GM18951 (cell line): ENCODE results near the gene COX17.

Source experiments
- POLR2A ChIP-seq: IDR thresholded peaks from 4 replicates; pipeline ENCODE4 v1.6.1; 2011; ENCODE audit warnings: mild to moderate bottlenecking; ENCODE audit not compliant: insufficient read length, insufficient read depth; ENCODE audit errors: extremely low read depth
- in situ Hi-C: fragments of 300-500 bp; cut with MboI; formaldehyde crosslinking; loops from one replicate; pipeline ENCODE4 v1.12.0; 2022; ENCODE audit warnings: low sequenced_read_pairs, mixed read lengths, inconsistent platforms; ENCODE audit not compliant: unreplicated experiment

Gene COX17, protein sequence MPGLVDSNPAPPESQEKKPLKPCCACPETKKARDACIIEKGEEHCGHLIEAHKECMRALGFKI

DNA sequence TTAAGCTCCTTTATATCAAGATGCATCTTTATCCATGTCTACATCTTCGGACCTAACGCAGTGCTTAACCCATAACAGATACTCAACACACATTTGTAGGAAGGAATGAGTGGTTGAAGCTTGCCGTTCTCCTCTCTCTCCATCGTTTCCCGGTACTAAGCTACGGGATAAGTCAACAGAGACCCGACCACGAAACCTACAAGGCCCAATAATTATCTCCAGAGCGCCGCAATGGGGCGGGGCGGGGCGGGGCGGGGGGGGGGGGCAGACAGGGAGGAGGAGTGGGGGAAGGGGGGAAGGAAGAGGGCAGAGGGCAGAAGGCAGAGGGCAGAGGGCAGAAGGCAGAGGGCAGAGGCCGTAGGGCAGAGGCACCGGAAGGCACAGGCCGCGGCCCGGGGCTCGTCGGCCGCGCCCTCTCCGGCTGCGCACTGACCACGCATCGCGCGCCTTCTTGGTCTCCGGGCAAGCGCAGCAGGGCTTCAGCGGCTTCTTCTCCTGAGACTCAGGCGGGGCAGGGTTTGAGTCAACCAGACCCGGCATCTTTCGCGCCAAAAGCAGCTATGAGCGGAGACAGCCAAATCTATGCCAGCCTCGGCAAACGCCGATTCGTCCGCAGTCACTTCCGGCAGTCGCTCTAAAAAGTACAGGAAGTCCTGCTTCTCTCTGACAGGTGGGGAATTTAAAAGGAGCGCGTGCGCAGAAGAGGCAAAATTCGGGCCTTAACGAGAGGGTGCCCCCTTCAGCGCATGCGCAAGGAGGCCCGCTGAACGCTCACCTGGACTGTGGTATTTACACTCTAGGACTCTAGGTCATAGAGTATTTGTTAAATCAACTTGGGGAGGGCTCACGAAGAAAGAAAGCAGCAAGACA lies at the start of gene COX17:
TSS of gene COX17 (minus strand) at position 636 of the 870 bp plus-strand sequence. CDS start at position 540, 96 bp downstream.
- peak; percentile 74 for TF ChIP-seq POLR2A
- in situ Hi-C loops: loop anchor here (25.0 kb wide), 3 partner anchors 390 to 790 kb away; partner anchors contain the start of genes ARHGAP31 and TEX55

DNA sequence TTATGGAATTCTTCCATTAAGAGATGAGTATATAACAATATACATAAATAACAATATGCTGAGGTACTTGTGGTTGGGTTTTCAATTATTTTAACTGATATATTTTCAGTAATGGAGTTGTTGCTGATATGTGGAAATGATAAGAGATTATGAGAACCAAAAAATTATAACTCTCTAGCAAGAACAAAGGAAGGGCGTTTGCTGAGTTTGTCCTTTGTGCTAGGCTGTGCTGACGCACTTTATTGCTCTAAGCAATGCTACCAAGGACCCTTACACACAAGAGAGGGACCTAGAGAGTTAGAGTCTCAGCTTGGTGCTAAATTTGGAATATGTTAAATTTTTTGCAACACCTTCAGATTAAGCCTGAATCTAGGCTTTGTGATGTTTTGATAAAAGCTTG lies 49.7 kb upstream of the COX17 start:
- in situ Hi-C loops: no loop called here
- TF ChIP-seq POLR2A: no peak

DNA sequence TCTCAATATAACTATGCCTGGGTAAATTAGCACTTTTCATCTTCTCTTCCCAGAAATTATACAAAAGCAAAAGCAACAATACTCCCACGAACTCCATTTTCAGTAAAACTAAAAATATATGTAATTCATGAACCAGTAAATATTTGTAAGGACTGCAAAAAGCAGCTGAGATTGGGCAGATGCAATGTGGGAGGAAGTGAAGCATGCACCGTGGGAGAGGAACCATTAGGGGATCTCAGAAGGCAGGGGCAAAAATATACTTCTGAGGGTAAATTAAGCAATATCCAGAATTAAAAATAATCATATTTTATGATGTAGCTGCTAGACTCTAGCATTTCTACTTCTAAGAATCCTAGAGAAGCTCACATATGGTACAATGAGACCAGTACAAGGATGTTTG lies 45.8 kb upstream of the COX17 start:
- TF ChIP-seq POLR2A: no peak
- in situ Hi-C loops: no loop called here

DNA sequence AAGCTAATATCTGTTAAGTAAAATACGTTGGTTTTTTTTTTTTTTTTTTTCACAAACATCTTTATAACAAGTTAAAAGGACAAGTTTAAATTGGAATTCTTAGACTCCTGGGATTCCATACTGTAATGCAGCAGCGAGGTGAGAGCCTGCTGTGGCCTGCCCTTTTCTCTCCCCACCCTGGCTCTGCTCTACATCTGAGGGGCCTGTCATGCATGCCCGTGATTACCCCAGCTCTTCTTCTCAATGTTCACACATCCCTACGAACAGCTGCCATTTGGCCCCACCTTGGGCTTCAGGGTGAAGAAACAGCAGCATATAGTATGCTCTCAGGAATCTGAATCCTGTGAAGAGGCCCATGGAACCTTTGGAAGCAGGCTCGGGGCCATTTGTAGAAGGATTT lies 40.3 kb upstream of the COX17 start:
- no peak for TF ChIP-seq POLR2A
- in situ Hi-C loops: no loop called here

DNA sequence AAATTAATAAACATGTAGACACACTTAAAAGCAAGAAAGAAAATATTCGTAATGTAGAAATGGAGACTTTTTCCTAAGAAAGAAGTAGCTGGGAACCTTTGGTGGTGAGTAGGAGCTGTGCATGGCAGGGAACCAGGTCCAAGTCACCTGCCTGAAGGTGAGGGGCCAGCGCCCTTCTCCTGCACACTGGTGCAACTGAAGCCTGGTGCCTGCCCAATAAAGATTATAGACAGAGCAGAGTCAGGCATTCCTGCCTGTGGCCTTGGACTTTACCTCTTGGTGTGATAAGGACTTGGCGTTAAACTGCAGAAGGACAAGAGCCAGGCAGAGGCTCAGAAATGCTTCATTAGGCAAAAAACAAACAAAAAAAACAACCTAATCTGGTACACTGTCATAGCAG lies 39.8 kb upstream of the COX17 start:
- no peak for TF ChIP-seq POLR2A
- in situ Hi-C loops: no loop called here

DNA sequence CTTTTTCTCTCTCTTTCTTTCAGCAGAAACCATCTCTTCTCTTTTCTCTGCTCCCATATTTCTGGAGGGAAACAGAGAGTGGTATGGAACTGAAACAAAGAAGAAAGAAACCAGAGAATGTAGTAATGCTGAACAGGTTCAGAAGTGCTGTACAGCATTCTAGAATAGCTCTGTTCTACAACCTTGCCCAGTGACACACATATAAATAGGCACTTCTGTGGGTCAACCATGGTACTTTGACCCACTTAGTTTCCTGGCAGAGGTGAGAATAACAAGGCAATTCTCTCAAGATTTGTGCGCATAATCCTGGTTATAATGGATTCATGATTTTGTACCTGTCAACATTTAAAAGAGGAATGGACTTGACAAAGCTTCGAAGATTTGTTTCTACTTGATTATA lies 37.9 kb upstream of the COX17 start:
- in situ Hi-C loops: no loop called here
- no peak for TF ChIP-seq POLR2A

DNA sequence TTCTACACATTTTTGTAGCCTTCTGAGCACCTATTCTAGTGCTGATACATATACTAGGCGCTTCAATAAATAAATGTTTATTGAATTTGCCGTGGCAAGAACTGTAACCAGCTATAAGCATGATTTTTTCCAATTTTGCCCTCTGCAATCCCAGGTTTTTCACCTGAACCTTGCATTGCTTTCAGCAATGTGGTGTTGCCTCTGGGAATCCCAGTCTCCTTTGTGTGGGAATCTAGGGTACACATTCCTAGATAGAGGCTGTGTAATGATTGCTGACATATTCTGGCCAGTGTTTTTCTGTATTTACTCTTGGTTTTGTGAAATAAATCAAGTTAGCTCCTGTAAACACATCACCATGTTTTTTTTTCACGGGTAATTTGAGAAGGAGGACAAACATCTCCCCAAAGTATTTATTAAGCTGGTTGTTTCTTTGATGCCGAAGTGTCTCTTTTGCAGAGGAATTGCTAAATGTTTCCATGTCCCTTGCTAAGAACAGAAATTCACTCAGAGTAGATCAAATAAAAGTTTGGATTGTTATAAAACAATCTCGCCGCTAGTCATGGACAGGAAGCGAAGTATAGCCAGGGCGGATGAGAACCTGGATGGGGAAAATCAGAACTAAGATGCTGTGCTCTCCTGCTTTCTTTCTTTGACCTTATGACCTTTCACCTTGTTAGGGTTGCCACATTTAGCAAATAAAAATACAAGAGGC lies 26.8 kb upstream of the COX17 start:
- no peak for TF ChIP-seq POLR2A

DNA sequence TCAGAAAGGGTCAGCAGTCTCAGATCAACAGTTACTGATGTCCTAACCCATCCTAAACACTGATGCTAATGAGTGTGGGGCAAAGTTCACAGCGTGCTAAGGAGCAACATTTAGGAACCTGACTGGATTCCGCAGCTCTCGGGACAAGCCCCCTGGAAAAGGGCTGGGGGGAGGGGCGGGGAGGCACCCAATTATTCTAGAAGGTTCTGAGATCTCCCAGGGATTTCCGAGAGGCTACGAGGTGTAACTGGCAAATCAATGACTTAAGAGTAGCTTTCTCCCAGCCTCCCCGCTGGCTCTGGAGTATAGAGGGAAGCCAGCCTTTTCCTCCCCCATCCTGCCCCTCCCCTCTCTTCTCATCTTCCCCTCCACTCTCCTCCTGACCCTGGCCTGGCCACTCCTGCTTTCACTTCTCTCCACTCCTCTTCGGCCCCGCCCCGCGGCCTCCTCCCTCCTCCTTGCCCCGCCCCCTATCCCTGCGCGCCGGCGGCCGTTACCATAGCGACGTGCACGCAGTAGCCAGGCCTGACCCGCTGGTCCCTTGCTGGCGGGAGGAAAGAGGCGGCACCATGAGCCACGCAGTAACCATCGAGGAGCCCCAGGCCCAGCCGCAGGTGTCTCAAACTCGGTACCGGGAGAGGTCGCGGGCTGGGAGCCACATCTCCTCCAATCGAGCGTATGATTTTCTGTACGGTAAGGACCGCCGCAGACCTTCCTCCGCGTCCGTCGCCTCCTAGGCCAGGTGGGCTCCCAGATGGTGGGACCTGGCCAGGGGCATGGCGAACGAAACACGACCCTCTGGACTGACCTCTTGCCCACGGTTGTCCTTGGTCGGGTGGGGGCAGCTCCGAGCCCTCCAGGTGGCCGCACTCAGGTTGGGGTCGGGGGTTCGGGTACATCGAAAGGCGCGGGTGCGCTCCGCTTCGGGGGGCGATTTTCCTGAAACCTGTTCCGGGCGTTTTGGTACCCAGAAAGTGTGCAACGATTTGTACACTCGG lies 25.6 kb upstream of the COX17 start, which contains the start of gene CFAP91:
TSS of gene CFAP91 (plus strand) at position 493 of the 998 bp plus-strand sequence. CDS start at position 570, 77 bp downstream.
- TF ChIP-seq POLR2A: no peak
- in situ Hi-C loops: no loop called here

More for the DNA sequence above, 26.8 kb upstream of the COX17 start:
- in situ Hi-C loops: no loop called here

DNA sequence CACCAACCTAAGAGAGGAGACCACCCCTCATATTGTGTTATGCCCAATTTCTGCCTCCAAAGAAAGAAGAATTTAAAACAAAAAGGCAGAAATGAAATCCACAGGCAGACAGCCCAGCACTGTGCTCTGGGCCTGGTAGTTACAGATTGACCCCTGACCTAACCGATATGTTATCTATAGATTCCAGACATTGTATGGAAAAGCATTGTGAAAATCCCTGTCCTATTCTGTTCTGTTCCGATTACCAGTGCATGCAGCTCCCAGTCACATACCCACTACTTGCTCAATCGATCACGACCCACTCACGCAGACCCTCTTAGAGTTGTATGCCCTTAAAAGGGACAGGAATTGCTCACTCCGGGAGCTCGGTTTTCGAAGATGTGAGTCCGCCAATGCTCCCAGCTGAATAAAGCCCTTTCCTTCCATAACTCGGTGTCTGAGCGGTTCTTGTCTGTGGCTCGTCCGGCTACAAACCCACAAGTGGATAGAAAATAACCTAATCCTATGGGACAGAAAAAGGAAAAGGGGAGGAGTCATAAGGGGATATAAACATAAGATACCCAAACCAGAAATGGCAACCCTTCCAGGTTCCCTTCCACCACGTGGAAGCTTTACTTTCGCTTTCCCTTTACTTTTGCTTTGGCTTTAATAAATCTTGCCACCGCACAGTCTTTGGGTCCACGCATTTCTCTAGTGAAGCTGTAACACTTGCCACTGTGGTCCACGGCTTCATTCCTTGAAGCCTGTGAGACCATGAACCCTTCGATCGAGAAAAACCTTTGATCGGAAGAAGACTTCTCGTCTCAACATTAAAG lies 23.9 kb upstream of the COX17 start:
- no peak for TF ChIP-seq POLR2A
- in situ Hi-C loops: no loop called here

DNA sequence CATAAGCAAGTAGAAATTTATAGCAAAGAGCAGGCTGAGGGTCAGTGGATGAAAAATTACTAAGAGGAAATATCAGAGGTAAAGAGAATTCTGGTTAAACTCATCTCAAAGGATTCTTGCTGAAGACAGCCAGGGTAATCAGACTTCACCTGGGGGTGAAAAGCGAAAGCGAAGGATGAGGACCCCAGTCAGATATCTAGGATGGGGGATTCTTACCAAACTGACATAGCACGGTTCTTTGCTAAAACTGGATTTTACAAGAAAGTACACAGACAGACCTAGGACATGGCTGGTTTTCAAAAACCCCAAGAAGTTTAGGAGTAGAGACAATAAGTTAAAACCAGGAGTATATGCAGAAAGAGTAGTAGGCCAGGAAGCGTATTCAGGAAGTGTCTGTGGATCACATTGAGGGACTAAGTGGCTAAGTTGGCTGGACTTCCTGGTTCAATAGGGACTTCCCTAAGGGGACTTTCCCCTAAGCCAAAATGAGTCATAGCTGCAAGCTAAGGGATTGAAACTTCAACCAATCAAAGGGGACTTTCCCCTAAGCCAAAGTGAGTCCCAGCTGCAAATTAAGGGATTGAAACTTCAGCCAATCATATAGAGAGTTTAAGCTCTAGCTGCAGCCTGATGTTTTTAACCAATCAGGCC lies 23.2 kb upstream of the COX17 start:
- no peak for TF ChIP-seq POLR2A
- in situ Hi-C loops: no loop called here

DNA sequence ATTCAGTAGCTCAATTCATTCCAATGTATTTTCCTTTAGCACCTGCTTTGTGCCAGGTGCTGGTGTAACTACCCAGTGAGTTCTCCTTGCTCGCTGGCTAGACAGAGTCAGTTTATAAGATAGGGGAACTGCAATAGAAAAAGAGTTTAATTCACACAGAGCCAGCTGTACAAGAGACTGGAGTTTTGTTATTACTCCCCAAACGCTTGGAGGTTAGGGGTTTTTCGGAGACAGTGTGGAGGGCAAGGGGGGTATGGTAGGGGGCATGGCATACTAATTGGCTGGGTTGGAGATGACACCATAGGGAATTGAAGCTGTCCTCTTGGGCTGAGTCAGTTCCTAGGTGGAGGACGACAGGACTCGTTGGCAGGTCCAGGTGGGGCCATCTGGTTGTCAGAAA lies 20.2 kb upstream of the COX17 start:
- in situ Hi-C loops: loop anchor here (25.0 kb wide), 3 partner anchors 410 to 810 kb away; partner anchors contain the start of genes ARHGAP31 and TEX55
- TF ChIP-seq POLR2A: no peak

DNA sequence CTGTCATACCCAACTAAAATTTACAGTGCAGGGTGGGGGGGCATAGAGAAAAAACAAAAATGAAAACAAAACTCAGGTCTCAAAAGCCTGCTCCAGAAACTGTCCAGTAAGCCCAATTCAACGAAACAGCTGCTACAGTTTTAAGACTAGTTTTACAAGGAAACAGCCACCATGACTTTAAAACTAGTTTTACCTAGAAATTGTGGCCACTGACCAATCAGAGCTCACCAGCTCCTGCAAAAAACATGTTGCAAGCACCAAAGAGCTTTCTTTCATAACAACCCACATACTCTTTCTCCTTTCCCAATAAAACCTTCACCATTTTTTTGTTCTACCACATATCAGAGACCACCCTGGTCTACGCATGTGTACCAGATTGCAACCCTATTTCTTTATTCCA lies 18.3 kb upstream of the COX17 start:
- no peak for TF ChIP-seq POLR2A
- in situ Hi-C loops: loop anchor here (25.0 kb wide), 3 partner anchors 408 to 808 kb away; partner anchors contain the start of genes ARHGAP31 and TEX55
